Testis (tissue), 2 donors: Measurements from ENCODE around the gene FEM1C.

ENCODE experiments used
- POLR2A ChIP-seq: fragments of 450-650 bp; IDR thresholded peaks from one replicate; pipeline ENCODE4 v1.6.1; 2017; ENCODE audit warnings: antibody characterized with exemption, mild to moderate bottlenecking, moderate library complexity
- TF ChIP-seq, protein P1 (sequence below), 3 experiments: fragments of 450-650 bp in 2 of 3; fragments of 200-600 bp in 1 of 3; sonication (generic) in 1 of 3; IDR thresholded peaks; one replicate each; pipeline ENCODE4 v1.5.1; 2016 to 2019; ENCODE audit warnings: antibody characterized with exemption in 3 of 3, mild to moderate bottlenecking in 2 of 3, moderate library complexity in 1 of 3

- TF ChIP-seq, protein P1, sequence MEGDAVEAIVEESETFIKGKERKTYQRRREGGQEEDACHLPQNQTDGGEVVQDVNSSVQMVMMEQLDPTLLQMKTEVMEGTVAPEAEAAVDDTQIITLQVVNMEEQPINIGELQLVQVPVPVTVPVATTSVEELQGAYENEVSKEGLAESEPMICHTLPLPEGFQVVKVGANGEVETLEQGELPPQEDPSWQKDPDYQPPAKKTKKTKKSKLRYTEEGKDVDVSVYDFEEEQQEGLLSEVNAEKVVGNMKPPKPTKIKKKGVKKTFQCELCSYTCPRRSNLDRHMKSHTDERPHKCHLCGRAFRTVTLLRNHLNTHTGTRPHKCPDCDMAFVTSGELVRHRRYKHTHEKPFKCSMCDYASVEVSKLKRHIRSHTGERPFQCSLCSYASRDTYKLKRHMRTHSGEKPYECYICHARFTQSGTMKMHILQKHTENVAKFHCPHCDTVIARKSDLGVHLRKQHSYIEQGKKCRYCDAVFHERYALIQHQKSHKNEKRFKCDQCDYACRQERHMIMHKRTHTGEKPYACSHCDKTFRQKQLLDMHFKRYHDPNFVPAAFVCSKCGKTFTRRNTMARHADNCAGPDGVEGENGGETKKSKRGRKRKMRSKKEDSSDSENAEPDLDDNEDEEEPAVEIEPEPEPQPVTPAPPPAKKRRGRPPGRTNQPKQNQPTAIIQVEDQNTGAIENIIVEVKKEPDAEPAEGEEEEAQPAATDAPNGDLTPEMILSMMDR (IDR thresholded peaks at IDR 0.05) = no peak
- no peak for TF ChIP-seq POLR2A
Measured at GRCh38 chr5:115589043-115589442, 44.5 kb upstream of the FEM1C start.
